IPS-15b (cell line): Measurements from ENCODE around the gene DNAH17.

Experiments
- H3K27me3 ChIP-seq: one replicate; pipeline ENCODE4 v1.6.1; 2013; ENCODE audit warnings: low read length; ENCODE audit not compliant: control insufficient read depth, insufficient read depth
- H3K36me3 ChIP-seq: one replicate; pipeline ENCODE4 v1.6.1; 2013; ENCODE audit warnings: low read length; ENCODE audit not compliant: control insufficient read depth, insufficient read depth
- H3K4me1 ChIP-seq: one replicate; pipeline ENCODE4 v1.6.1; 2013; ENCODE audit warnings: mild to moderate bottlenecking, low read length; ENCODE audit not compliant: control insufficient read depth, insufficient read depth
- H3K4me3 ChIP-seq: one replicate; pipeline ENCODE4 v1.5.1; 2013; ENCODE audit warnings: low read depth, low read length
- H3K9ac ChIP-seq: one replicate; pipeline ENCODE4 v1.6.1; 2013; ENCODE audit warnings: low read depth, mild to moderate bottlenecking, low read length
- H3K9me3 ChIP-seq: one replicate; pipeline ENCODE4 v1.6.1; 2013; ENCODE audit warnings: mild to moderate bottlenecking, low read length; ENCODE audit not compliant: control insufficient read depth, insufficient read depth

Gene DNAH17

GRCh38 chr17:78374631-78375274, 202.4 kb downstream of the DNAH17 start:
- Histone ChIP-seq H3K36me3 (no peaks in the 10 kb centered on the region), H3K27me3 (no peaks in the 10 kb centered on the region), H3K9me3 (no peaks in the 10 kb centered on the region), H3K9ac (peak overlapping the region; percentile 37), H3K4me1 (peaks cover 22% of the 10 kb centered on the region), H3K4me3 (peak overlapping the region; percentile 27)

- H3K36me3 ChIP-seq: no peaks in the 10 kb centered on the region
- no peak overlapping the region for H3K9ac ChIP-seq
- peaks cover 25% of the 10 kb centered on the region for H3K4me1 ChIP-seq
- no peak overlapping the region for H3K4me3 ChIP-seq
- H3K9me3 ChIP-seq: no peaks in the 10 kb centered on the region
- H3K27me3 ChIP-seq: no peaks in the 10 kb centered on the region
Measured at GRCh38 chr17:78374189-78374588, 203.0 kb downstream of the DNAH17 start.
